ENCODE data around the gene LCP2. TPM values are rescaled to one million over a fixed set of nuclear protein-coding genes. Genes with fewer than 3 reads are reported as not detected.

LCP2 gene
- total and polyA plus RNA-seq, 2 of the 8 experiments (the other 6 are each of a cell fraction or from before 2014, with no cell fraction given) = 0.26 to 0.33 TPM

DNA sequence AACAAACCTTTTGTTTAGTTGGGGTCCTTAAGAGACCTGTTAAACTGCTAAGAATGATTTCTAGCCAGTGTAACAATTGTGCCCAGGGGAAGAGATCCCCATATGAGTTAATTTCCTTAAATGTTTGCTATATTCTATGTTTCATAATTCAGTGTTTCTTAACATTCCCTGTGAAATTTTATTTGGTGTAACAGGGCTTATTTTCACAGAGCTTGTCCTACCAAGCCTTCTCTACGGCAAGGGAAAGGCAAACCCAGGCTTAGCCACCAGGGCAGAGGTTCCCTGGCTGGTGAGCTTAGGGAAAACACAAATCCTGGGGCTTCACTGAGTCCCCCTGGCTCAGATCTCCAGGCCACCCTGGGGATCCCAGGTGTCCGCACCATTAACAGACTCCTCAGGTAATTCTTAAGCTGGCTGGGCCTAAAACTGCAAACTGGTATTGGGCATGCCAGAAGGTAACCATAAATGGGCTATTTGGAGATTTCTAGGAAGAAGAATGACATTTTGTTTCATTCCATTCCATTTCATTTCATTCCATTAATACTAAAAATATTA lies 17.0 kb upstream of the LCP2 start (continued):
- TF ChIP-seq, protein P1, sequence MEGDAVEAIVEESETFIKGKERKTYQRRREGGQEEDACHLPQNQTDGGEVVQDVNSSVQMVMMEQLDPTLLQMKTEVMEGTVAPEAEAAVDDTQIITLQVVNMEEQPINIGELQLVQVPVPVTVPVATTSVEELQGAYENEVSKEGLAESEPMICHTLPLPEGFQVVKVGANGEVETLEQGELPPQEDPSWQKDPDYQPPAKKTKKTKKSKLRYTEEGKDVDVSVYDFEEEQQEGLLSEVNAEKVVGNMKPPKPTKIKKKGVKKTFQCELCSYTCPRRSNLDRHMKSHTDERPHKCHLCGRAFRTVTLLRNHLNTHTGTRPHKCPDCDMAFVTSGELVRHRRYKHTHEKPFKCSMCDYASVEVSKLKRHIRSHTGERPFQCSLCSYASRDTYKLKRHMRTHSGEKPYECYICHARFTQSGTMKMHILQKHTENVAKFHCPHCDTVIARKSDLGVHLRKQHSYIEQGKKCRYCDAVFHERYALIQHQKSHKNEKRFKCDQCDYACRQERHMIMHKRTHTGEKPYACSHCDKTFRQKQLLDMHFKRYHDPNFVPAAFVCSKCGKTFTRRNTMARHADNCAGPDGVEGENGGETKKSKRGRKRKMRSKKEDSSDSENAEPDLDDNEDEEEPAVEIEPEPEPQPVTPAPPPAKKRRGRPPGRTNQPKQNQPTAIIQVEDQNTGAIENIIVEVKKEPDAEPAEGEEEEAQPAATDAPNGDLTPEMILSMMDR (IDR thresholded peaks at IDR 0.05; ENCODE audit: control extremely low read depth in 1 of 3, insufficient read depth in 1 of 3, low read depth in 1 of 3, low read length in 3 of 3) = no peak
- TF ChIP-seq ATF2 (IDR thresholded peaks at IDR 0.05; ENCODE audit: low read length) = no peak
- no peak for TF ChIP-seq SRF (IDR thresholded peaks at IDR 0.05; ENCODE audit: low read depth, low read length)
- TF ChIP-seq TAF1 (IDR thresholded peaks at IDR 0.05; ENCODE audit: low read depth, low read length) = no peak
- TF ChIP-seq EGR1 (IDR thresholded peaks at IDR 0.05; ENCODE audit: borderline replicate concordance, low read depth, low read length) = no peak
- no peak for TF ChIP-seq KDM5A (IDR thresholded peaks at IDR 0.05; ENCODE audit: low read length)
- TF ChIP-seq TAF7 (optimal IDR thresholded peaks at IDR 0.05; ENCODE audit: borderline replicate concordance, low read depth, low read length) = no peak
- TF ChIP-seq BACH1 (IDR thresholded peaks at IDR 0.05; ENCODE audit: low read length) = no peak

Measured in H1 (cell line).